A549 (cell line): ENCODE results near the gene NMUR2.

Experiments used
- CEBPB ChIP-seq, 2 experiments: fragments of >200 bp in 1 of 2; sonication (Bioruptor Twin) in 1 of 2; formaldehyde crosslinking in 1 of 2; IDR thresholded peaks; 2 replicates each; pipeline ENCODE4 v1.6.1; 2012 to 2016
- CTCF ChIP-seq: fragments of >200 bp; sonication (Bioruptor Twin); formaldehyde crosslinking; IDR thresholded peaks from 3 replicates; pipeline ENCODE4 v1.5.1; 2016
- EP300 ChIP-seq, 2 experiments: fragments of >200 bp; sonication (Bioruptor Twin); formaldehyde crosslinking; IDR thresholded peaks; 2 replicates in 1 of 2; 3 replicates in 1 of 2; pipeline ENCODE4 v1.6.1; 2016 to 2017
- KDM5A ChIP-seq: fragments of 200-600 bp; sonication (generic); IDR thresholded peaks from 2 replicates; pipeline ENCODE4 v1.6.1; 2016; ENCODE audit warnings: antibody characterized with exemption, mild to moderate bottlenecking
- MAFK ChIP-seq: fragments of 450-650 bp; IDR thresholded peaks from 2 replicates; pipeline ENCODE4 v1.6.1; 2014; ENCODE audit not compliant: partially characterized antibody
- MAZ ChIP-seq: fragments of 150-350 bp; IDR thresholded peaks from 2 replicates; pipeline ENCODE4 v1.6.1; 2014; ENCODE audit warnings: antibody characterized with exemption, low read depth, low read length, borderline replicate concordance
- PHF8 ChIP-seq: fragments of 200-600 bp; sonication (generic); IDR thresholded peaks from 2 replicates; pipeline ENCODE4 v1.6.1; 2016; ENCODE audit warnings: low read depth, mild to moderate bottlenecking, antibody characterized with exemption, moderate library complexity, borderline replicate concordance
- POLR2A ChIP-seq: IDR thresholded peaks from 2 replicates; pipeline ENCODE4 v1.6.1; 2012; ENCODE audit warnings: mild to moderate bottlenecking, low read length
- RCOR1 ChIP-seq: fragments of 150-350 bp; IDR thresholded peaks from 2 replicates; pipeline ENCODE4 v1.6.1; 2014; ENCODE audit warnings: antibody characterized with exemption, low read length, low read depth
- SMC3 ChIP-seq: fragments of >200 bp; sonication (Bioruptor Twin); formaldehyde crosslinking; IDR thresholded peaks from 3 replicates; pipeline ENCODE4 v1.6.1; 2018; ENCODE audit warnings: inconsistent platforms
- ZFP36 ChIP-seq: fragments of 450-650 bp; IDR thresholded peaks from 2 replicates; pipeline ENCODE4 v1.6.1; 2014; ENCODE audit warnings: borderline replicate concordance; ENCODE audit not compliant: partially characterized antibody
- TF ChIP-seq, protein P1 (sequence below): fragments of 150-350 bp; IDR thresholded peaks from 2 replicates; pipeline ENCODE4 v1.6.1; 2014; ENCODE audit warnings: low read depth, mild to moderate bottlenecking, low read length

DNA sequence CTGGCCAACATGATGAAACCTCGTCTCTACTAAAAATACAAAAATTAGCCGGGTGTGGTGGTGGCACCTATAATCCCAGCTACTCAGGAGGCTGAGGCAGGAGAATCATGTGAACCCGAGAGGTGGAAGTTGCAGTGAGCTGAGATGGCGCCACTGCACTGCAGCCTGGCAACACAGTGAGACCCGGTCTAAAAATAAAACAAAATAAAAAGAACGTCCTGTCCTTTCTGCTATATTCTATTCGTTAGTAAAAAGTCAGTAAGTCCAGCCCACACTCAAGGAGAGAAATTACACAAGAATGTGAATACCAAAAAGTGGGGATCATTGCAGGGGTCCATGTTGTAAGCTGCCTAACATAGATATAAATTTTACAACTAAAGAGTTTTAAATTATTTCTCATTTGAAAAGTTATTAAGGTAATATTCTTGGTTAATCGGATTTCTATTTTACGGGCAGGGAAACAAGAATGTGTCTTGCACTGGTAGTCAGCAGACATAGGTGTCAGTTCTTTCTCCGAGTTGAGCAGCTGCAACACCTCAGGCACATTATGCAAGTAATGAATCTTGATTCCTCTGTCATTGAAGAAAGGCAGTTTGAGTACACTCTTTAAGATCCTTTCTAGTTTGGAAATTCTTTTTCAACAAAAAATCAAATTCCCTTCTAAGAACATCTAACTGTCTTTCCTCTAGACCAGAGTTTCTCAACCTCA lies 24.5 kb downstream of the NMUR2 start:
- TF ChIP-seq EP300 (IDR thresholded peaks at IDR 0.05) (no peak), CTCF (no peak), MAFK (no peak), PHF8 (no peak), KDM5A (no peak), RCOR1 (no peak), CEBPB (IDR thresholded peaks at IDR 0.05) (no peak), SMC3 (no peak), POLR2A (no peak), ZFP36 (no peak), MAZ (no peak)
- TF ChIP-seq, protein P1, sequence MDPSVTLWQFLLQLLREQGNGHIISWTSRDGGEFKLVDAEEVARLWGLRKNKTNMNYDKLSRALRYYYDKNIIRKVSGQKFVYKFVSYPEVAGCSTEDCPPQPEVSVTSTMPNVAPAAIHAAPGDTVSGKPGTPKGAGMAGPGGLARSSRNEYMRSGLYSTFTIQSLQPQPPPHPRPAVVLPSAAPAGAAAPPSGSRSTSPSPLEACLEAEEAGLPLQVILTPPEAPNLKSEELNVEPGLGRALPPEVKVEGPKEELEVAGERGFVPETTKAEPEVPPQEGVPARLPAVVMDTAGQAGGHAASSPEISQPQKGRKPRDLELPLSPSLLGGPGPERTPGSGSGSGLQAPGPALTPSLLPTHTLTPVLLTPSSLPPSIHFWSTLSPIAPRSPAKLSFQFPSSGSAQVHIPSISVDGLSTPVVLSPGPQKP, result no peak
